GM19099 (cell line): ENCODE results near the gene CAP2.

Experiments
- POLR2A ChIP-seq: IDR thresholded peaks from 3 replicates; pipeline ENCODE4 v1.6.1; 2011; ENCODE audit warnings: low read depth; ENCODE audit not compliant: insufficient read length; ENCODE audit errors: extremely low read depth

The CAP2 gene

GRCh38 chr6:17455919-17456318 lies 62.5 kb downstream of the CAP2 start:
- TF ChIP-seq POLR2A = no peak

- no peak for TF ChIP-seq POLR2A
Measured at GRCh38 chr6:17456711-17457110, 63.3 kb downstream of the CAP2 start.

GRCh38 chr6:17457405-17457804 lies 64.0 kb downstream of the CAP2 start:
- no peak for TF ChIP-seq POLR2A

- TF ChIP-seq POLR2A = no peak
Measured at GRCh38 chr6:17457956-17458355, 64.6 kb downstream of the CAP2 start.

- no peak for TF ChIP-seq POLR2A
Measured at GRCh38 chr6:17458966-17459365, 65.6 kb downstream of the CAP2 start.

GRCh38 chr6:17460862-17461261 lies 67.5 kb downstream of the CAP2 start:
- no peak for TF ChIP-seq POLR2A

GRCh38 chr6:17466147-17466546 lies 72.8 kb downstream of the CAP2 start:
- no peak for TF ChIP-seq POLR2A

- no peak for TF ChIP-seq POLR2A
Measured at GRCh38 chr6:17466707-17467106, 73.3 kb downstream of the CAP2 start.

GRCh38 chr6:17469006-17469832 lies 75.8 kb downstream of the CAP2 start:
- no peak for TF ChIP-seq POLR2A

- no peak for TF ChIP-seq POLR2A
Measured at GRCh38 chr6:17470202-17470937, 77.0 kb downstream of the CAP2 start.

- TF ChIP-seq POLR2A = no peak
Measured at GRCh38 chr6:17470938-17471327, 77.5 kb downstream of the CAP2 start.

- no peak for TF ChIP-seq POLR2A
Measured at GRCh38 chr6:17472653-17473183, 79.3 kb downstream of the CAP2 start.

GRCh38 chr6:17473554-17473953 lies 80.2 kb downstream of the CAP2 start:
- no peak for TF ChIP-seq POLR2A

- no peak for TF ChIP-seq POLR2A
Measured at GRCh38 chr6:17474289-17474688, 80.9 kb downstream of the CAP2 start.

- no peak for TF ChIP-seq POLR2A
Measured at GRCh38 chr6:17475606-17476244, 82.3 kb downstream of the CAP2 start.
